GM18526 (cell line): ENCODE data around the gene CRYBA2.

Experiments
- POLR2A ChIP-seq: IDR thresholded peaks from 3 replicates; pipeline ENCODE4 v1.6.1; 2011; ENCODE audit not compliant: insufficient read length; ENCODE audit errors: extremely low read depth

Gene CRYBA2

GRCh38 chr2:219027511-219028055, 34.4 kb upstream of the CRYBA2 start:
- TF ChIP-seq POLR2A, result no peak

- TF ChIP-seq POLR2A, result no peak
These were observed 33.7 kb upstream of the CRYBA2 start for GRCh38 chr2:219026946-219027345.

GRCh38 chr2:219025637-219026585, 32.7 kb upstream of the CRYBA2 start:
- TF ChIP-seq POLR2A, result no peak

GRCh38 chr2:219024059-219024458, 30.8 kb upstream of the CRYBA2 start:
- no peak for TF ChIP-seq POLR2A

GRCh38 chr2:219023045-219023605, 29.9 kb upstream of the CRYBA2 start:
- no peak for TF ChIP-seq POLR2A

- no peak for TF ChIP-seq POLR2A
These were observed 29.4 kb upstream of the CRYBA2 start for GRCh38 chr2:219022616-219023015.

GRCh38 chr2:219022041-219022440, 28.8 kb upstream of the CRYBA2 start:
- TF ChIP-seq POLR2A, result no peak

GRCh38 chr2:219021591-219021990, 28.4 kb upstream of the CRYBA2 start:
- TF ChIP-seq POLR2A, result no peak

- no peak for TF ChIP-seq POLR2A
These were observed 27.6 kb upstream of the CRYBA2 start for GRCh38 chr2:219020604-219021365.

- no peak for TF ChIP-seq POLR2A
These were observed 26.2 kb upstream of the CRYBA2 start for GRCh38 chr2:219019436-219019835.

GRCh38 chr2:219018726-219019125, 25.5 kb upstream of the CRYBA2 start:
- TF ChIP-seq POLR2A, result no peak

GRCh38 chr2:219018286-219018685, 25.1 kb upstream of the CRYBA2 start:
- TF ChIP-seq POLR2A, result no peak

- no peak for TF ChIP-seq POLR2A
These were observed 24.1 kb upstream of the CRYBA2 start for GRCh38 chr2:219017201-219017931.

GRCh38 chr2:219016721-219017120, 23.5 kb upstream of the CRYBA2 start:
- no peak for TF ChIP-seq POLR2A

GRCh38 chr2:219010873-219011272, 17.7 kb upstream of the CRYBA2 start:
- TF ChIP-seq POLR2A, result no peak

- no peak for TF ChIP-seq POLR2A
These were observed 17.0 kb upstream of the CRYBA2 start for GRCh38 chr2:219010162-219010756.
